Measurements from ENCODE around the gene ADAMTS12.

Gene ADAMTS12

GRCh38 chr5:33641744-33642505, 249.9 kb downstream of the ADAMTS12 start:
- DNase-seq: no peak

GRCh38 chr5:33639474-33639873, 252.3 kb downstream of the ADAMTS12 start:
- no peak for DNase-seq

- no peak for DNase-seq
These were observed 254.8 kb downstream of the ADAMTS12 start for GRCh38 chr5:33637011-33637410.

GRCh38 chr5:33635582-33635981, 256.2 kb downstream of the ADAMTS12 start:
- no peak for DNase-seq

- DNase-seq: no peak
These were observed 258.1 kb downstream of the ADAMTS12 start for GRCh38 chr5:33633699-33634098.

GRCh38 chr5:33631786-33632185, 260.0 kb downstream of the ADAMTS12 start:
- DNase-seq: no peak

- no peak for DNase-seq
These were observed 260.7 kb downstream of the ADAMTS12 start for GRCh38 chr5:33631139-33631538.

- DNase-seq: no peak
These were observed 261.8 kb downstream of the ADAMTS12 start for GRCh38 chr5:33629999-33630398.

GRCh38 chr5:33628796-33629195, 263.0 kb downstream of the ADAMTS12 start:
- DNase-seq: no peak

- DNase-seq: no peak
These were observed 270.3 kb downstream of the ADAMTS12 start for GRCh38 chr5:33621514-33621913.

- no peak for DNase-seq
These were observed 277.8 kb downstream of the ADAMTS12 start for GRCh38 chr5:33614039-33614438.

- DNase-seq: no peak
These were observed 279.4 kb downstream of the ADAMTS12 start for GRCh38 chr5:33612386-33612785.

- no peak for DNase-seq
These were observed 279.9 kb downstream of the ADAMTS12 start for GRCh38 chr5:33611877-33612276.

- no peak for DNase-seq
These were observed 283.3 kb downstream of the ADAMTS12 start for GRCh38 chr5:33608344-33609041.

- no peak for DNase-seq
These were observed 287.3 kb downstream of the ADAMTS12 start for GRCh38 chr5:33604503-33604902.

GRCh38 chr5:33601881-33602280, 289.9 kb downstream of the ADAMTS12 start:
- DNase-seq: no peak

- no peak for DNase-seq
These were observed 296.5 kb downstream of the ADAMTS12 start for GRCh38 chr5:33595303-33595702.

GRCh38 chr5:33594006-33594405, 297.8 kb downstream of the ADAMTS12 start:
- DNase-seq: no peak

- DNase-seq: no peak
These were observed 299.5 kb downstream of the ADAMTS12 start for GRCh38 chr5:33592245-33592644.

- peak; percentile 16 for DNase-seq
These were observed 303.0 kb downstream of the ADAMTS12 start for GRCh38 chr5:33588654-33589372.

- no peak for DNase-seq
These were observed 308.5 kb downstream of the ADAMTS12 start for GRCh38 chr5:33583332-33583731.

GRCh38 chr5:33582417-33582816, 309.4 kb downstream of the ADAMTS12 start:
- DNase-seq: no peak

- DNase-seq: no peak
These were observed 312.0 kb downstream of the ADAMTS12 start for GRCh38 chr5:33579789-33580188.

- no peak for DNase-seq
These were observed 312.6 kb downstream of the ADAMTS12 start for GRCh38 chr5:33579152-33579551.
